ENCODE data around the gene RTL1.

DNA sequence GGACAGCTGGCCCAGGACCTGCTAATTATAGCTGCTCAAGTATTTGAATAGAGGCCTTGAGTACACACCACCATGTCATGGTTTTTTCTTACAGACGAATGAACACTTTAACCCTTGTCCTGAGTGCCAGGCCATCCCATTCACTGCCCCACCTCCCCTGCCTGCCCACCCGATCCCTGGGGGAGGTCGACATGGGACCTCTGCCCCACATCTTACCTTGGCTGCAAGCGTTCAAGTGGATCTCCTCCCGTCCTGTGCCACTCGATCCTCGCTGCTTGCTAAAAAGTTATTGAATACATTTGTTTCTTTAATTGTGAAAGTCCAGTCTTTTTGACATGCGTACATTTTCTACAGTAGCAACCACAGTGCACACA is 10.3 kb downstream of the RTL1 start:
- TF ChIP-seq EP300 (IDR thresholded peaks at IDR 0.05; ENCODE audit: borderline replicate concordance) (no peak), NFIC (IDR thresholded peaks at IDR 0.05) (no peak), FOXM1 (IDR thresholded peaks at IDR 0.05; ENCODE audit: borderline replicate concordance, low read depth) (no peak), CEBPB (IDR thresholded peaks at IDR 0.05) (no peak), EGR1 (IDR thresholded peaks at IDR 0.05) (no peak), RAD21 (IDR thresholded peaks at IDR 0.05; ENCODE audit: low read depth) (no peak), YY1 (IDR thresholded peaks at IDR 0.05; ENCODE audit: low read depth) (no peak), CREB1 (IDR thresholded peaks at IDR 0.05; ENCODE audit: low read depth) (no peak), TAF1 (IDR thresholded peaks at IDR 0.05; ENCODE audit: low read depth) (no peak), TCF12 (IDR thresholded peaks at IDR 0.05; ENCODE audit: low read depth) (no peak)
- TF ChIP-seq, protein P1, sequence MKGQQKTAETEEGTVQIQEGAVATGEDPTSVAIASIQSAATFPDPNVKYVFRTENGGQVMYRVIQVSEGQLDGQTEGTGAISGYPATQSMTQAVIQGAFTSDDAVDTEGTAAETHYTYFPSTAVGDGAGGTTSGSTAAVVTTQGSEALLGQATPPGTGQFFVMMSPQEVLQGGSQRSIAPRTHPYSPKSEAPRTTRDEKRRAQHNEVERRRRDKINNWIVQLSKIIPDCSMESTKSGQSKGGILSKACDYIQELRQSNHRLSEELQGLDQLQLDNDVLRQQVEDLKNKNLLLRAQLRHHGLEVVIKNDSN (IDR thresholded peaks at IDR 0.05), result no peak
- TF ChIP-seq, protein P2, sequence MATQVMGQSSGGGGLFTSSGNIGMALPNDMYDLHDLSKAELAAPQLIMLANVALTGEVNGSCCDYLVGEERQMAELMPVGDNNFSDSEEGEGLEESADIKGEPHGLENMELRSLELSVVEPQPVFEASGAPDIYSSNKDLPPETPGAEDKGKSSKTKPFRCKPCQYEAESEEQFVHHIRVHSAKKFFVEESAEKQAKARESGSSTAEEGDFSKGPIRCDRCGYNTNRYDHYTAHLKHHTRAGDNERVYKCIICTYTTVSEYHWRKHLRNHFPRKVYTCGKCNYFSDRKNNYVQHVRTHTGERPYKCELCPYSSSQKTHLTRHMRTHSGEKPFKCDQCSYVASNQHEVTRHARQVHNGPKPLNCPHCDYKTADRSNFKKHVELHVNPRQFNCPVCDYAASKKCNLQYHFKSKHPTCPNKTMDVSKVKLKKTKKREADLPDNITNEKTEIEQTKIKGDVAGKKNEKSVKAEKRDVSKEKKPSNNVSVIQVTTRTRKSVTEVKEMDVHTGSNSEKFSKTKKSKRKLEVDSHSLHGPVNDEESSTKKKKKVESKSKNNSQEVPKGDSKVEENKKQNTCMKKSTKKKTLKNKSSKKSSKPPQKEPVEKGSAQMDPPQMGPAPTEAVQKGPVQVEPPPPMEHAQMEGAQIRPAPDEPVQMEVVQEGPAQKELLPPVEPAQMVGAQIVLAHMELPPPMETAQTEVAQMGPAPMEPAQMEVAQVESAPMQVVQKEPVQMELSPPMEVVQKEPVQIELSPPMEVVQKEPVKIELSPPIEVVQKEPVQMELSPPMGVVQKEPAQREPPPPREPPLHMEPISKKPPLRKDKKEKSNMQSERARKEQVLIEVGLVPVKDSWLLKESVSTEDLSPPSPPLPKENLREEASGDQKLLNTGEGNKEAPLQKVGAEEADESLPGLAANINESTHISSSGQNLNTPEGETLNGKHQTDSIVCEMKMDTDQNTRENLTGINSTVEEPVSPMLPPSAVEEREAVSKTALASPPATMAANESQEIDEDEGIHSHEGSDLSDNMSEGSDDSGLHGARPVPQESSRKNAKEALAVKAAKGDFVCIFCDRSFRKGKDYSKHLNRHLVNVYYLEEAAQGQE (IDR thresholded peaks at IDR 0.05; ENCODE audit: low read depth), result no peak
- TF ChIP-seq, protein P3, sequence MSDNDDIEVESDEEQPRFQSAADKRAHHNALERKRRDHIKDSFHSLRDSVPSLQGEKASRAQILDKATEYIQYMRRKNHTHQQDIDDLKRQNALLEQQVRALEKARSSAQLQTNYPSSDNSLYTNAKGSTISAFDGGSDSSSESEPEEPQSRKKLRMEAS (IDR thresholded peaks at IDR 0.05), result no peak

All from Ishikawa (cell line).